GM21423 (cell line): Measurements from ENCODE around the gene PPP5C.
"Not testable (repeated sequence)": the region's sequence is repeated elsewhere in the genome, so short reads cannot be mapped to it uniquely, and the experiment has no call there.

Source experiments
- ATAC-seq: cut with Tn5 transposase; IDR thresholded peaks from one replicate; pipeline ENCODE4 v1.9.1; 2021; ENCODE audit warnings: mild to moderate bottlenecking, moderate library complexity; ENCODE audit not compliant: unreplicated experiment

Gene PPP5C

GRCh38 chr19:46404753-46405468 lies 58.0 kb downstream of the PPP5C start:
- ATAC-seq, result no peak

DNA sequence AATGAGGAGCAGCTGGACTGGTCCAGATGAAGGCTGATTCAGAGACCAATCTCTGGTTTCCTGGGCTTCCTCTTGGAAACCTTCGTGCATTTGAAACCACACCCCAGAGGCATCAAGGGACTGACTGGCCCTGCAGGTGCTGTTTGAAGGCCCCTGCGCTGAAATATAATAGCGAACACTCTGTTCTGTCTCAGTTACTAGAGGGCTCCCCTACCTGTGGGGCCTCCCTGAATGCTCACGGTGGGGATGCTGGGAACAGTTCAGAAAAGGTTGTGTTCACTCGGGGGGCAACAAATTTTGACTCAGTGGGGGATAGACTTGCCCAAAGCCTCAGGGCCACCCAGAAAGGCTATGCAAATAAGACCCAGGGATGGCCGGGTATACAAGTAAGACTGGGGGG lies 60.1 kb downstream of the PPP5C start:
- no peak for ATAC-seq

- no peak for ATAC-seq
Measured at GRCh38 chr19:46407856-46408663, 61.2 kb downstream of the PPP5C start.

DNA sequence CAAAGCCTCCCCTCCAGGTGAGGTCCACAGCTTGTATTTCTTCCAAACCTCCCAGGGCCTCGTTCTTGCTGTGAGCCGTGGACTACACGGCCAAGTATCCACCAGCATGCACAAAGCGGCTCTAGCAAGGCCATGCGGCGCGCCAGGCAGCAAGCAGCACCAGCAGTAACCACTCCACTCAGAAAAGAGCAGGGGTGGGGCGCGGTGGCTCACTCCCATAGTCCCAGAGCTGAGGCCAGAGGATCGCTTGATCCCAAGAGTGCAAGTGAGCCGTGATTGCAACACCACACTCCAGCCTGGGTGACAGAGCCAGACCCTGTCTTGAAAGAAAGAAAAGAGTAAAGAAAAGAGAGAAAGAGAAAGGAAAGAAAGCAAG lies 61.8 kb downstream of the PPP5C start:
- ATAC-seq, result no peak

DNA sequence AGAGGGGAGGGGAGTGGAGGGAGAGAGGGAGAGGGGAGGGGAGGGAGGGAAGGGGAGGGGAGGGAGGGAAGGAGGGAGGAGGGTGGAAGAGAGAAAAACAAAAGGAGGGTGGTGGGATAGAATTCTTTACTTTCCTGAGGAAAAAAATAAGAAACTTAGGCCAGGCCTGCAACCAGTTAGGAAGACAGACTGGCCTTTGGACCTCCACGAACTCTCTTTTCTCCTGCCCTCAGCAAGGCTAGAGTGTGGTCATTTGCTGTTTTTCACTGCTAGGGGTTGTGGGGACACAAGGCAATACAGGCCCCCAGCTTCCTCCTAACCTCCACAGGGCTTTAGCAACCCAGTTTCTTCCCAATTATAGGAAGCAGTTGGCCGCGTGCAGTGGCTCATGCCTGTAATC lies 62.3 kb downstream of the PPP5C start:
- ATAC-seq, result no peak

DNA sequence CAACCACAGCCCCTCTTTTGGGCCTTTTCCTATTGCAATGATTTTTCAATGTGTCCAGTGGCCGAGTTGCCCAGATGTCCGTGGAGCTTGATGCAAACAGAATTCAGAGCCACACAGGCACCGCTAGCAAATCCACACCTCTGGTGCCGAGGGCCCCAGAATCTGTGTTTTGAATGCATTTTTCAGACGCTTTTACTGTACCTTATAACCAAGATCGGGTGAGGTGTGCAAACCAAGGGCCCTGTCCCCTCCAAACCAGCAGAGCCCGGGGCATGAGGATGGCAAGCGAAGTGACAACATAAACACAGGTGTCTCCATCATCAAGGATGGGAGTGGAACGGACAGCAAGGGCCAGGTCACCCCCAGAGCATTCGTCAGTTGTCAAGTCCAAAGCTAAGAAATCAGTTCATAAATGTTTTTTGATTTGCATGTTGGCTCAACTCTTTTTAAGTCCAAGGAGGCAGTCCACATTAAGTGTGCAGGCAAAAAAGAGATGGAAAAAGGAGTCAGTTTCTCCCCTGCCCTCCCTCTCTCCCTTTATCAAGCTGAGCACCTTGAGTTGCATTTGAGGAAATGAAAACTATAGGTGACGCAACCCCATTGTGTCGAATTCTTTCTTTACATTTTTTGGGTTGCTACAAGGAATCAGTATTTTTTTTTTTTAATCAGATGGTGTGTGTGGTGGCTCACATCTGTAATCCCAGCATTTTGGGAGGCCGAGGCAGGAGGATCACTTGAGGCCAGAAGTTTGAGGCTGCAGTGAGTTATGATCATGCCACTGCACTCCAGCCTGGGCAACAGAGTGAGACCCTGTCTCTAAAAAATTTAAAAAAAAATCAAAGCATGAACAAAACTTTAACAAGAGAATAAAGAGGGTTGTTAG lies 63.6 kb downstream of the PPP5C start:
- no peak for ATAC-seq

- no peak for ATAC-seq
Measured at GRCh38 chr19:46411088-46411924, 64.4 kb downstream of the PPP5C start.

- no peak for ATAC-seq
Measured at GRCh38 chr19:46411925-46412649, 65.2 kb downstream of the PPP5C start.

- no peak for ATAC-seq
Measured at GRCh38 chr19:46412650-46413261, 65.9 kb downstream of the PPP5C start.

GRCh38 chr19:46413262-46414031 lies 66.6 kb downstream of the PPP5C start, which contains the start of gene CCDC8:
Gene CCDC8, minus strand, starts transcription at chr19:46413564. Its CDS starts 754 bp downstream, at chr19:46412810.
- ATAC-seq, result no peak

- not testable (repeated sequence) for ATAC-seq
Measured at GRCh38 chr19:46414899-46415298, 68.0 kb downstream of the PPP5C start.

GRCh38 chr19:46415804-46416709 lies 69.2 kb downstream of the PPP5C start:
- ATAC-seq, result not testable (repeated sequence)

DNA sequence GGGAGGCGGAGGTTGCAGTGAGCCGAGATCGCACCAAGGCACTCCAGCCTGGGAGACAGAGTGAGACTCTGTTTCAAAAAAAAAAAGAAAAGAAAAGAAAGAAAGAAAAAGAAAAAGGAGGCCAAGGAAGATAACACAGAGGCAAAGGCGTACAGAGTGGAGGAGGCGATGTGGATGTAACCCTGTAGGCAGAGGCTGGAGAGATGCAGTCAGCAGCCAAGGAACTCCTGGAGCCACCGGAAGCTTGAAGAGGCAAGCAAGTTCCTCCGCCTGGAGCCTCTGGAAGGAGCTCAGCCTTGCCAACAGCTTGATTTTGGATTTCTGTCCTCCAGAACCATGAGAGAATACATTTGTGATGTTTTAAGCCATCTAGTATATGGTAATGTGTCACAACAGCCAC lies 73.2 kb downstream of the PPP5C start:
- ATAC-seq, result no peak

- no peak for ATAC-seq
Measured at GRCh38 chr19:46422344-46422743, 75.5 kb downstream of the PPP5C start.

GRCh38 chr19:46423188-46423587 lies 76.3 kb downstream of the PPP5C start:
- no peak for ATAC-seq

DNA sequence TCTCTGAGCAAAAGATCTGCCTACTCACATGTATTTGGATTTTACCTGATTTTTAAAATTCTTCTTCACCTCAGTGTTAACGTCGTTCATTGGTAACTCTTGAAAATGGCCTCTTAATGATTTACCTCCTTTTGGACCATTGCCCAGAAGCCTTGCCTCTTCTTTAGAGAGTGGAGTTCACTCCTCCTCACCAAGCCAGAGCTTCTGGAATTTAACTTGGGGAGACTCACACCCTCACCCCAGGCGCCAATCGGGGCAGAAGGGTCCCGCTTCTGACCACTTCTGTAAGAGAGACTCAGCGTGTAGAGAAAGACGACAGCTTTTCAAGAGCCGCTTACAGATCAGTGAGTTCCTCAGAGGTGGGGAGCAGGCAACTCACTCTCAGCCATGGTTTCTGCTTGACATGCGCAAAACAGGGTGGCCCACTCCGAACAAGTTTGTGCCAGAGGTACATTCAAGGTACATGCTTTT lies 79.2 kb downstream of the PPP5C start:
- ATAC-seq, result no peak

DNA sequence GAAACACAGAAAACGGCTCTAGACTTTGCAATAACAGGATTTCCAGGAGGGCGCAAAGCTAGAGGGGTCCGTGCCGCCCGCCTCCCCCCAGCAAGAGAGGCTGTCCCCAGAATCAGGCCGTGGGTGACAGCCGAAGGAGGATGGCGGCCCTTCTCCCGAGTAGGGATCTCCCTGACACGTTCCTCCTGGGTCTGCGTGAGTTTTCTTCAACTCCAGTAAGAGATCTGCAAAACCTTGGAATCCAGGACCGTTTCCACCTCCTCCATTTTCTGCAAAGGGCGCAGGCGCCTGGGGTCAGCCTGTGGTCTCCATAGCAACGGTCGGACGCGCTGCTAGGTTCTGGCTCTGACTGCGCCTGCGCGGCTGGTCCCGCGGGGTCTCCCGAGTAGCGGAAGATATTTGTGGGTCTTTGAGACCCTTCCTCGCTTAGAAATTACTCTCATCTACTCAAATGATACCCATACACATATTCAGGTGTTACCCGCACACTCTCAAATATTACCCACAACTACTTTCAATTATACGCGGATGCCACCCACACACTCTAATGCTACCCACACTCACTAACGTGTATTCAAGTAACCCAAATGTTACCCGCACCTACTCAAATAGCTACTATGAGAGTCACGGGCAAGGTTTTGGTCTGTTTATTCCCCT lies 79.7 kb downstream of the PPP5C start:
- no peak for ATAC-seq
